Kidney (tissue), 14 donors: Measurements from ENCODE around the gene MFNG. TPM values are rescaled to one million over a fixed set of nuclear protein-coding genes. Genes with fewer than 3 reads are reported as not detected.
"Not testable (repeated sequence)": the region's sequence is repeated elsewhere in the genome, so short reads cannot be mapped to it uniquely, and the experiment has no call there.

ENCODE experiments used
- DNase-seq, 5 donors: peaks; one replicate each; pipeline ENCODE4 v3.0.0-alpha.2; 2013 to 2020
- FAIRE-seq: peaks from 2 replicates; lab custom pipeline; 2012; peaks lifted over from hg19 to GRCh38; lab: Jason Lieb, UNC
- H3K27ac ChIP-seq, 2 donors: one replicate each; pipeline ENCODE4 v1.7.0; 2013; ENCODE audit warnings: low read depth in 2 of 2, low read length in 2 of 2, inconsistent platforms in 1 of 2
- H3K27me3 ChIP-seq: one replicate; pipeline ENCODE4 v1.7.1; 2013; ENCODE audit warnings: low read length, inconsistent platforms; ENCODE audit not compliant: control insufficient read depth, insufficient read depth
- H3K36me3 ChIP-seq, 3 donors: one replicate each; pipeline versions ENCODE4 v1.7.0 to v1.7.1; 2013; ENCODE audit warnings: low read length in 3 of 3, control low read depth in 1 of 3, inconsistent platforms in 1 of 3; ENCODE audit not compliant: insufficient read depth in 3 of 3, control insufficient read depth in 2 of 3
- H3K4me1 ChIP-seq, 3 donors: one replicate each; pipeline versions ENCODE4 v1.7.0 to v1.7.1; 2013; ENCODE audit warnings: low read length in 3 of 3, inconsistent platforms in 1 of 3, low read depth in 1 of 3; ENCODE audit not compliant: control insufficient read depth in 2 of 3, insufficient read depth in 2 of 3
- H3K4me3 ChIP-seq, 3 donors: one replicate each; pipeline versions ENCODE4 v1.7.0 to v1.8.1; 2013; ENCODE audit warnings: low read length in 3 of 3, control low read depth in 1 of 3, inconsistent platforms in 1 of 3
- H3K9ac ChIP-seq, 3 donors: one replicate each; pipeline versions ENCODE4 v1.7.0 to v1.7.1; 2013; ENCODE audit warnings: low read length in 3 of 3, control low read depth in 1 of 3, inconsistent platforms in 1 of 3
- H3K9me3 ChIP-seq, 3 donors: one replicate each; pipeline versions ENCODE4 v1.7.0 to v1.7.1; 2013; ENCODE audit warnings: low read length in 3 of 3, control low read depth in 1 of 3, inconsistent platforms in 1 of 3; ENCODE audit not compliant: control insufficient read depth in 2 of 3, insufficient read depth in 1 of 3
- intact Hi-C: fragments of 100-400 bp; cut with DNase I; formaldehyde crosslinking; loops from one replicate; pipeline ENCODE4 v1.11.1; 2022
- polyA plus RNA-seq: library from polyadenylated mRNA; stranded (reverse); fragments of 350-450 nt; fragmentation: Illumina TruSeq; extraction: RNeasy Lipid Tissue Mini Kit (QIAGEN cat#74804); gene quantifications from one replicate; pipeline ENCODE4 v1.2.3, GENCODE V29; 2014; ENCODE audit warnings: low read depth, low replicate concordance; ENCODE audit not compliant: insufficient read depth
- total RNA-seq: library from RNA; stranded (reverse); fragmentation: NEBNext Ultra II Directional; extraction: Animal tissue kit (Norgen Biotek cat#: 25700); gene quantifications from one replicate; pipeline ENCODE4 v1.2.1, GENCODE V29; 2021
- TF ChIP-seq, protein P1 (sequence below): IDR thresholded peaks from 3 replicates; pipeline ENCODE4 v1.5.1; 2012; ENCODE audit warnings: mild to moderate bottlenecking, moderate library complexity, borderline replicate concordance; ENCODE audit not compliant: insufficient read depth; ENCODE audit errors: extremely low read depth
- donor health status: control.
- donor health status: control.
- donor health status: control.
- donor health status: control.
- donor health status: control.
- donor health status: DM: yes; HTN: yes; CAD: no.
- donor health status: Normal renal cell carcinoma (clear cell type).

MFNG gene
- total and polyA plus RNA-seq, 2 donors from 2014 or later = 9.1 to 31.1 TPM

DNA sequence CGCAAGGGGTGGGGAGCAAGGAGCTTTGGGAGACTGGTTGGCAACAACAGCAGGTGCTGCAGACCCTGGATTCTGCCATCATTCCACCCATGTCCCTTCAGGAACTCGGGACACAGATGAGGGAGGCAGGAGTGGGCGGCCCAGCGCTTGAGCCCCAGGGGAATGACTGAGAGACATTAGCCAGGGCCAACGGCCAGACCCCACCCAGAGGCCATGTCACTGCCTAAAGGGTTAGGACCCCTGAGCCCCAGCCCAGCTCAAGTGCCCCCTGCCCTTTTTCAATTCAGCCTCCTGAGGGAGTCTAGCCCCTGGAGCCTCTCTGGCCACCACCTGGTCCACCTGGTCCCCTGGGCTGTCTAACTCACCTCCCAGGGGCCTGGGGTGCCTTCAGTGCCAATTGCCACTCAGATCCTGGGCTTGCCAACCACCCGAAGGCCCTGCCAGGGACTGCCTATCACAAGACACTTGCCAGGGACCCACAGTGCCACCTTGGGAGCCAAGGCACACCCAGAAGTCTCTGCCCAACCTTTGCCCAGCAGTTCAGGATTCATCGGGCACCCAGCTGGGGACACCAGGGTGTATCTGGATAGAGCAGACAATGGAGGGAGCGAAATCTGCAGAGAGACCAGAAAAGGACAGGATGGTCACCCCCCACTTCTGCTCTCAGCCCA is 16.6 kb downstream of the MFNG start:
- H3K4me1 ChIP-seq = no peaks in the 10 kb centered on the region
- intact Hi-C loops = no loop called here
- no peak overlapping the region for H3K4me3 ChIP-seq
- no peak overlapping the region for H3K9ac ChIP-seq
- no peak overlapping the region for H3K27ac ChIP-seq
- no peaks in the 10 kb centered on the region for H3K36me3 ChIP-seq
- FAIRE-seq = no peak
- no peak for DNase-seq
- H3K9me3 ChIP-seq = no peaks in the 10 kb centered on the region
- TF ChIP-seq, protein P1, sequence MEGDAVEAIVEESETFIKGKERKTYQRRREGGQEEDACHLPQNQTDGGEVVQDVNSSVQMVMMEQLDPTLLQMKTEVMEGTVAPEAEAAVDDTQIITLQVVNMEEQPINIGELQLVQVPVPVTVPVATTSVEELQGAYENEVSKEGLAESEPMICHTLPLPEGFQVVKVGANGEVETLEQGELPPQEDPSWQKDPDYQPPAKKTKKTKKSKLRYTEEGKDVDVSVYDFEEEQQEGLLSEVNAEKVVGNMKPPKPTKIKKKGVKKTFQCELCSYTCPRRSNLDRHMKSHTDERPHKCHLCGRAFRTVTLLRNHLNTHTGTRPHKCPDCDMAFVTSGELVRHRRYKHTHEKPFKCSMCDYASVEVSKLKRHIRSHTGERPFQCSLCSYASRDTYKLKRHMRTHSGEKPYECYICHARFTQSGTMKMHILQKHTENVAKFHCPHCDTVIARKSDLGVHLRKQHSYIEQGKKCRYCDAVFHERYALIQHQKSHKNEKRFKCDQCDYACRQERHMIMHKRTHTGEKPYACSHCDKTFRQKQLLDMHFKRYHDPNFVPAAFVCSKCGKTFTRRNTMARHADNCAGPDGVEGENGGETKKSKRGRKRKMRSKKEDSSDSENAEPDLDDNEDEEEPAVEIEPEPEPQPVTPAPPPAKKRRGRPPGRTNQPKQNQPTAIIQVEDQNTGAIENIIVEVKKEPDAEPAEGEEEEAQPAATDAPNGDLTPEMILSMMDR = no peak
- no peaks in the 10 kb centered on the region for H3K27me3 ChIP-seq

DNA sequence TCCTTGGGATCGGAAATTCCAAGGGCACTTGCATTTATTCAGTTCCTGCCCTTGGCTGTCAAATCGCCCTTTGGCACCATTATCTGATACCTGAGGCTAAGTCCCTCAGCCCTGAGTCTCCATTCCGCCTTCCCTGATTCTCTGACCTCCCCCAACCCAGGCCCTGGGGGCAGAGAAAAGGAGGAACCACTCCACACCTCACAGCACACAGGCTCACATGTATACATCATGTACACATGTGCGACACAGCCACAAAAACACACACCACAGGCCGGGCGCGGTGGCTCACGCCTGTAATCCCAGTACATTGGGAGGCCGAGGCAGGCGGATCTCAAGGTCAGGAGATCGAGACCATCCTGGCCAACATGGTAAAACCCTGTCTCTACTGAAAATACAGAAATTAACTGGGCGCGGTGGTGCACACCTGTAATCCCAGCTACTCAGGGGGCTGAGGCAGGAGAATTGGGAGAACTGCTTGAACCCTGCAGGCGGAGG is 17.9 kb downstream of the MFNG start:
- H3K4me3 ChIP-seq, intact Hi-C loops, H3K36me3 ChIP-seq, H3K27ac ChIP-seq, H3K9me3 ChIP-seq, DNase-seq, H3K27me3 ChIP-seq, FAIRE-seq, H3K4me1 ChIP-seq, H3K9ac ChIP-seq: not testable (repeated sequence)

DNA sequence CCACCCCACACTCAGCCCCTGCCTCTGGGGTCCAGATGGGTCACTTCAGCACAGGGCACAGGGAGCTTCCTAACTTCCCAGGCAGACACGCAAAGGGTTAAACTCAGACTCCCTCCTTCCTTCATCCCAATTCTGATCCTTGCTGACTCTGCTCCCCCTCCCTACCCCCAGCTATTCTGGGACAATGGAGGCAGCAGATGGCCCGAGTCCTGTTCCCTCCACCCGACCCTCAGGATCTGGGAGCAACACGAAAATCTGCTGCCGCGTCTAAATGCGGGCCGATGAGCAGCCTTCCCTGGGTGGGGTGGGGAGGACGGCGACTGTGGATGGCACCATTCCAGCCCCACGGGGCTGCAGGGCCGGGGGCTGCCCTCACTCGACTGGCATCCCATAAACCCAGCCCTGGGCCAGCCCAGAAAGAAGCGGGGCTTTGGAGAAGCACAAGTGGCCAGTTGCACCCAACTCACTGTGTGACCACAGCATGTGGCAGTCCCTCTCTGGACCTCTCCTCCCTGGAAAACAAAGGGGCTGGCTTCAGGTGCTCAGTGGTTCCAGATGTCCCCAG is 18.7 kb downstream of the MFNG start:
- Histone ChIP-seq H3K4me1 (no peaks in the 10 kb centered on the region), H3K9me3 (no peaks in the 10 kb centered on the region), H3K27me3 (no peaks in the 10 kb centered on the region), H3K36me3 (no peaks in the 10 kb centered on the region), H3K4me3 (no peak overlapping the region), H3K9ac (no peak overlapping the region), H3K27ac (no peak overlapping the region)
- FAIRE-seq (no peak), DNase-seq (no peak)
- TF ChIP-seq, protein P1 = no peak
- intact Hi-C loops = no loop called here

DNA sequence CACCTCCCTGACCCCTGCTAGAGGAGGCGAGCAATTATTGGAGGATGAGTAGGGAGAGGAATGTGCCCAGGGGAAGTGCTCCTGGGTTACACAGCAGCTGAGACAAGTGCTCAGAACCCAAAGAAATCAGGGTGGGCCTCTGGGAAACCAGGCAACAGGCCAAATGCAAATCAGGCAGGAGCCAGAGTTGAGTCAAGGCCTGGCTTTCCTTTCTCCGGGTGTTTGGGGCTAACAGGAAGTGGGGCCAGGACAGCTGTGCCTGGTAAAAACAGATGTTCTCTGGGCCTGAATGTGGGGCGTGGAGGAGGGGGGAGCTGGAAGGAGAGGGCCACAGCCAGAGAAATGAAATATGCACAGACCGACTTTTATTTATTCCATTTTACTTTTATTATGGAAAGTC is 22.0 kb downstream of the MFNG start:
- no peak overlapping the region for H3K9ac ChIP-seq
- no peaks in the 10 kb centered on the region for H3K9me3 ChIP-seq
- H3K27me3 ChIP-seq = no peaks in the 10 kb centered on the region
- intact Hi-C loops = loop anchor here (5.0 kb wide), 1 partner anchor 147 kb away; no protein-coding TSS in a partner anchor
- no peak overlapping the region for H3K4me3 ChIP-seq
- no peak for FAIRE-seq
- TF ChIP-seq, protein P1 = no peak
- H3K4me1 ChIP-seq = no peaks in the 10 kb centered on the region
- DNase-seq = no peak
- H3K27ac ChIP-seq = no peak overlapping the region
- H3K36me3 ChIP-seq = no peaks in the 10 kb centered on the region
